ENCODE measurements around the gene RAB14. TPM values are rescaled to one million over a fixed set of nuclear protein-coding genes. Genes with fewer than 3 reads are reported as not detected.

Gene RAB14
- polyA plus RNA-seq, 1 donor from 2014 or later: 94.5 TPM

- Histone ChIP-seq H3K9me2 (ENCODE audit: insufficient read depth, low read length) (no peaks in the 10 kb centered on the region), H3K4me2 (ENCODE audit: low read length) (peak overlapping the region; percentile 77), H3K4me3 (ENCODE audit: low read length) (peak overlapping the region; percentile 81), H3K79me2 (replicated peaks; ENCODE audit: insufficient read depth, low read length) (peaks cover 62% of the 10 kb centered on the region), H3K36me3 (ENCODE audit: insufficient read depth, low read length) (no peaks in the 10 kb centered on the region), H3K27me3 (ENCODE audit: insufficient read depth, low read depth, low read length) (no peaks in the 10 kb centered on the region), H3F3A (ENCODE audit: insufficient read depth, low read length, poor library complexity, severe bottlenecking) (no peaks in the 10 kb centered on the region), H3K27ac (ENCODE audit: low read length) (no peak overlapping the region), H3K9me3 (ENCODE audit: low read length) (no peaks in the 10 kb centered on the region), H4K20me1 (ENCODE audit: insufficient read depth) (peaks cover 32% of the 10 kb centered on the region), H2AFZ (ENCODE audit: low read depth, low read length) (no peak overlapping the region), H3K9ac (ENCODE audit: low read length) (no peak overlapping the region)
- TF ChIP-seq EZH2 (IDR thresholded peaks at IDR 0.05; ENCODE audit: borderline replicate concordance, insufficient read depth, low read length, poor library complexity, severe bottlenecking) (no peak), SMC3 (conservative IDR thresholded peaks at IDR 0.05; ENCODE audit: poor library complexity) (no peak), MXI1 (conservative IDR thresholded peaks at IDR 0.05; ENCODE audit: poor library complexity, severe bottlenecking) (no peak), REST (IDR thresholded peaks at IDR 0.05; ENCODE audit: borderline replicate concordance) (no peak), POLR2AphosphoS5 (IDR thresholded peaks at IDR 0.05) (no peak)
Observed at GRCh38 chr9:121199921-121200320, 1.7 kb downstream of the RAB14 start.

- H3K4me2 ChIP-seq (ENCODE audit: low read length): peak overlapping the region; percentile 77
- H3K9me2 ChIP-seq (ENCODE audit: insufficient read depth, low read length): no peaks in the 10 kb centered on the region
- H2AFZ ChIP-seq (ENCODE audit: low read depth, low read length): no peak overlapping the region
- no peaks in the 10 kb centered on the region for H3F3A ChIP-seq (ENCODE audit: insufficient read depth, low read length, poor library complexity, severe bottlenecking)
- peaks cover 76% of the 10 kb centered on the region for H3K79me2 ChIP-seq (replicated peaks; ENCODE audit: insufficient read depth, low read length)
- H3K27me3 ChIP-seq (ENCODE audit: insufficient read depth, low read depth, low read length): no peaks in the 10 kb centered on the region
- H3K36me3 ChIP-seq (ENCODE audit: insufficient read depth, low read length): no peaks in the 10 kb centered on the region
- no peaks in the 10 kb centered on the region for H3K9me3 ChIP-seq (ENCODE audit: low read length)
- TF ChIP-seq TAF1 (IDR thresholded peaks at IDR 0.05; ENCODE audit: low read depth) (no peak), EP300 (conservative IDR thresholded peaks at IDR 0.05; ENCODE audit: poor library complexity, severe bottlenecking) (no peak), RAD21 (conservative IDR thresholded peaks at IDR 0.05) (no peak), REST (IDR thresholded peaks at IDR 0.05; ENCODE audit: borderline replicate concordance) (no peak), SMC3 (conservative IDR thresholded peaks at IDR 0.05; ENCODE audit: poor library complexity) (no peak), MXI1 (conservative IDR thresholded peaks at IDR 0.05; ENCODE audit: poor library complexity, severe bottlenecking) (no peak), POLR2AphosphoS5 (IDR thresholded peaks at IDR 0.05) (no peak), EZH2 (IDR thresholded peaks at IDR 0.05; ENCODE audit: borderline replicate concordance, insufficient read depth, low read length, poor library complexity, severe bottlenecking) (no peak), CTCF (IDR thresholded peaks at IDR 0.05; ENCODE audit: poor library complexity, severe bottlenecking) (no peak)
- H3K4me3 ChIP-seq (ENCODE audit: low read length): peak overlapping the region; percentile 81
- H3K27ac ChIP-seq (ENCODE audit: low read length): no peak overlapping the region
- H3K9ac ChIP-seq (ENCODE audit: low read length): no peak overlapping the region
- peaks cover 38% of the 10 kb centered on the region for H4K20me1 ChIP-seq (ENCODE audit: insufficient read depth)
Observed at GRCh38 chr9:121198512-121199042, 3.1 kb downstream of the RAB14 start.
